ENCODE data around the gene COX14.

Gene COX14

GRCh38 chr12:50085615-50086072, 26.4 kb upstream of the COX14 start:
- no peak for DNase-seq

GRCh38 chr12:50086148-50086547, 25.9 kb upstream of the COX14 start:
- no peak for DNase-seq

- DNase-seq: no peak
These were observed 24.9 kb upstream of the COX14 start for GRCh38 chr12:50087151-50087550.

- no peak for DNase-seq
These were observed 24.0 kb upstream of the COX14 start for GRCh38 chr12:50087995-50088394.

GRCh38 chr12:50088577-50089335, 23.3 kb upstream of the COX14 start:
- peak; percentile 77 for DNase-seq

- DNase-seq: no peak
These were observed 22.3 kb upstream of the COX14 start for GRCh38 chr12:50089730-50090129.

GRCh38 chr12:50090391-50090790, 21.6 kb upstream of the COX14 start:
- no peak for DNase-seq

GRCh38 chr12:50097952-50098351, 14.1 kb upstream of the COX14 start:
- DNase-seq: no peak

- DNase-seq: no peak
These were observed 12.6 kb upstream of the COX14 start for GRCh38 chr12:50099302-50100008.

GRCh38 chr12:50100561-50100960, 11.5 kb upstream of the COX14 start:
- no peak for DNase-seq

GRCh38 chr12:50101663-50102062, 10.4 kb upstream of the COX14 start:
- no peak for DNase-seq

- no peak for DNase-seq
These were observed 9.9 kb upstream of the COX14 start for GRCh38 chr12:50102131-50102531.

- no peak for DNase-seq
These were observed 9.3 kb upstream of the COX14 start for GRCh38 chr12:50102646-50103309.

- DNase-seq: no peak
These were observed 8.7 kb upstream of the COX14 start for GRCh38 chr12:50103351-50103750.

GRCh38 chr12:50103767-50104321, 8.2 kb upstream of the COX14 start, which contains the start of gene GPD1:
Gene GPD1, plus strand, starts transcription at chr12:50104008. Its CDS starts 43 bp downstream, at chr12:50104051.
- peak; percentile 69 for DNase-seq

GRCh38 chr12:50104417-50105366, 7.3 kb upstream of the COX14 start:
- DNase-seq: no peak

GRCh38 chr12:50105913-50106450, 6.1 kb upstream of the COX14 start:
- DNase-seq: no peak

GRCh38 chr12:50106907-50107306, 5.1 kb upstream of the COX14 start:
- no peak for DNase-seq

- no peak for DNase-seq
These were observed 4.4 kb upstream of the COX14 start for GRCh38 chr12:50107416-50108268.

- no peak for DNase-seq
These were observed 2.7 kb upstream of the COX14 start for GRCh38 chr12:50109319-50109718.

Measured in NCI-H2029 (cell line).